SW 1271 (cell line): ENCODE measurements around the gene SLC22A15.

Experiments
- DNase-seq, 2 experiments: peaks; one replicate each; lab custom pipeline; 2025; lab: John Stamatoyannopoulos, UW

The SLC22A15 gene

GRCh38 chr1:116099919-116100318, 123.6 kb downstream of the SLC22A15 start:
- DNase-seq, result no peak

DNA sequence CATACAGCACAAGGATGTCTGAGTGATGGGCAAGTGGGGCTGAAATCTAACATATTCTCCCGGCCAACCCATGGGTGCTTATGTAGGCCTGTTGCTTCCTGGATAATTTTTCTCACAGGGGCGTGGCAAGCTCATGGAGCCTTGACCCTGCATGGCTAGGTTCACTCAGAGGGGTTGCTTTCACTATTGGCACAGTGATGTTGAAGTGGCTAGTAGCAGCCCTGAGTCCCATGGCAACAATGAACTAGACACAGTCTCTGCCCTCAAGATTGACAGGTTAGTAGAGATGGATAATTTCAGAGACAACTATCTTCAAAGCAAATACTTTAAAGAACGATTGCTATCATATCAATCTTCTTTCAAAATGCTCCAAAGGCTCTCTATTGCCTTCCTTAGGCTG, 128.4 kb downstream of the SLC22A15 start:
- no peak for DNase-seq

DNA sequence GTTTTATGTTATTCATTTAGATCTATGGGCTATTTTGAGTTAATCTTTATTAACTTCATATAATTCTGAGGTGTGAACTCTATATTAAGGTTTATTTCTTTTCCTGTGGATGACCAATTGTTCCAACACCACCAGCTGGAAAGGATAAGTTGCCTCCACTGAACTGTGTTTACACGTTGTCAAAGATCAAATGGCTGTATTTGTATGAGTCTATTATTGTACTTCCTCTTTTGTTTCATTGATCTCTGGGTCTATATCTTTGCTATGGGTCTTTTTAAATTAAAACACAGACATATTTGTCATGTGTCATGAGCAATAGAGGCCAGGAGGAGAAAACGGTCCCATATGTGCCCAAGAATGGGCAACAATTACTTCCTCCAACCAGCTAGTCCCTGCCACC, 129.7 kb downstream of the SLC22A15 start:
- DNase-seq, result no peak

DNA sequence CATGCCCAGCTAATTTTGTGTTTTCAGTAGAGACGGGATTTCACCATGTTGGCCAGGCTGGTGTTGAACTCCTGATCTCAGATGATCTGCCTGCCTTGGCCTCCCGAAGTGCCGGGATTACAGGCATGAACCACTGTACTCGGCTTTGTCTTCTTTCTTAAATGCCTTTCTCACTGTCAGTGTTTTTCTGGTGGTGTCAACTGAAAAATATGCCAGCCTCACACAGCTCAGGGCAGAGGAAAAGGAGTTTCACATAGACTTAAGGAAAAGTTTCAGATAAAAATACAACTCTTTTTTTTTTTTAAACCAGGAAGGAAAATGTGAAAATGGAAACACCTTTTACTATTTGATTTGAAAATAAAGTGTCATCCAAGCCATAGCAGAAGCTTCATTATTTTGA, 130.3 kb downstream of the SLC22A15 start:
- DNase-seq, result no peak

- DNase-seq, result no peak
Measured at GRCh38 chr1:116107371-116107770, 131.1 kb downstream of the SLC22A15 start.

DNA sequence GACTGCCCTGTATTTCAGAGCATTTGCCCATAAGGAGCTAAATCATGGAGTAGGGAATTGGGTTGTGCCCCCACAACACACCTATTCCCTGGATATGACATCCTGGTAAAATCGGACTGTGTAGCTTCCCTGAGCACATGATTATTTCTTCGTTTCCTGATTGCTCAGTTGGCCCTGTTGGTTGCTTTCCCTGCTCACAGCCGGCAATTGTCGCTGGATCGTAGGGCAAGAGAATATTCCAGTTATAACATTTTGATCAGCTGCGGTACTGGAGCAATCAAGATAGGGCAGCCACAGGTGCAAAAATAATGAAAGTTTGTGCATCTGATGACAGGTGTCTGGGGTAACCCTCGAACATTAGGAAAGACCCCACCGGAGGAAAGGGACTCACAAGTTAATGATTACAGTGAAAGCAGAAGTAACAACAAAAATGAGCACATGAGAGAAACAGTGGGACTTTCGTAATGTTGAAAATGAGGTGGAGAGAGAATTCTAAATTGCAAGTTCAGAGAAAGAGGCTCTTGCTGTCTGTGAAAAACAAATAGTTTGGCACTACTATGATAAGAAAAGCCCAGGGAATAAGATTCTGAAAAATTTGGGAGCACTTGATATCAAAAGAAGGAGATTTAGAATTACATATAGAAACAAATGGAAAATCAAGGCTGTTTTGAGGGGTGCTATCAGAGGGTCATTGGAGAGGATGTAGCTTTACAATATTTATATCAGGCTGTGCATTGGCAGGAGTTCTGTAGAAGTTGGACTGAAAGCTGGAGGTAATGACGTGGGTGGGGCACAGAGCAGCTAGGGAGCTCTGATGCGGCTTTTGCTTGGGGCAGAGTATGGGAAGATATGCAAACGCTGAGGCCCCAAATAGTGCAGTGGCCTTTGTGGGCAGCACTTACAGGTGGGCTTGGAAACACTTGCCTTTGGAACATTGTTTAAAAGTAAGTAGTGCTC, 134.5 kb downstream of the SLC22A15 start, which contains the start of gene MAB21L3:
Gene MAB21L3, plus strand, starts transcription at position 833 of the 957 bp plus-strand sequence. CDS start 1,217 bp downstream, outside the sequence.
- no peak for DNase-seq

DNA sequence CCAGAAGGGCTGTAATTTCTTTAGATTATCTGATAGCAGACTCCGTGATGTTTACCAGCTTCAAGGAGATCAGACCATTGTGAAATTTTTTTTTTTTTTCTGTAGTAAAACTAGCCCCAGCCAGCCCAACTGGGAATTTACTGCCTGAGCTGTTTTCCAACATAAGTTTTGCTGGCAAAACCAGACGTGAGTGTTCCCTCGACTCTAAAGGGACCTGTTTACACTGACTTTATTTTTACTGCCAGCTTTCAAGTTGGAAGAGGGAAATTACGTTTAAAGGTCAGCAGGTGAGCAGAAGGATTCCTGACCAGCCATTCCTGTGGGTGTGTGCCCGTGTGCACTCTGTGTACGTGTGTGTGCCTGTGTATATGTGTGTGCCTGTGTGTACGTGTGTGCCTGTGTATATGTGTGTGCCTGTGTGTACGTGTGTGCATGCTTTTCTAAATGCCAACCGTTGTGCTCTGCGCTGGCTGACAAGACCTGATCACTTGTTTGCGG, 135.3 kb downstream of the SLC22A15 start:
- DNase-seq, result no peak

GRCh38 chr1:116112388-116113140, 136.3 kb downstream of the SLC22A15 start:
- no peak for DNase-seq

GRCh38 chr1:116113615-116114014, 137.3 kb downstream of the SLC22A15 start:
- no peak for DNase-seq

DNA sequence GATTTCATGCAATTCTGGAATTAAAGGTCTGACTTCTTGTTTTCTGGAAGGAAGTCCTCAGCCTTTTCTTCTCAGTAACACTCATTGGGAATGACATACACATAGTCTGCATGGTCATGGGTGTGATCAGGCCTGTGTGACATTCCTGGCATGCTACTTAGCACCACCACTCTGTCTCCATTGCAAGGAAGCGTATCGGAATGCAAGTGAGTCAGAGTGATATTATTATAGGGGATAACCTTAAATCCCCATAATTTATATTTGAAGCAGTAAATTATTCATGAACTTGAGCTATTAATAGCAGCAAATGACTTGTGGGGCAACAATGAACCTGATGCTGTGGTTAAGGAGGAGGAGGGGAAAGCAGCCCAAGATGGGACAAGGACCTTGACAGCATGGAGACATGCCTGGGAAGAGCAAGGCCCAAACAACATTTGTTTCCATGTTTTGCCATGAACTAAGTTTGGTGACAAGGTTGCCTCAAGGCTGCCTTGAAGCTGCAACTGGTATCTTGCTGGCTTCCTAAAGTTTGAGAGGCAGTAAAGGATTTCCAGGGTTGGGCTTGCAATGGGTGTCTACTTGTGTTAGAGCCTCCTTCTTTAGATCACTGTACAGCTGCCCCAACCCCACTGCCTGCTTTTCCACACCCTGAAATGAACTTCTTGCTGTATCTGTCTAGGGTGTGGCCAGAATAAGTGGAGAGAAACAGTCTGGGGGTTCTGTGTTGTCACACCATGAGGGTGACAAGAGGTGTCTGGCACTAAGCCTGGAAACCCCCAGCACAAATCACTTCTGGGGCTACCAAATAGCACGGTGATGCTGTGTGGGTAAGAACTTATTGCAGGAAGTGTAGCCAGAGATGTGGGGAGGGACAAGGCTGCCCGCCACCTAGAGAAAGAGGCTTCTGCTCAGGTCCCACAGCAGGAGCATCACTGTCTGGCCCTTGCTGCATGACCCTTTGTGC, 139.4 kb downstream of the SLC22A15 start:
- DNase-seq, result no peak

DNA sequence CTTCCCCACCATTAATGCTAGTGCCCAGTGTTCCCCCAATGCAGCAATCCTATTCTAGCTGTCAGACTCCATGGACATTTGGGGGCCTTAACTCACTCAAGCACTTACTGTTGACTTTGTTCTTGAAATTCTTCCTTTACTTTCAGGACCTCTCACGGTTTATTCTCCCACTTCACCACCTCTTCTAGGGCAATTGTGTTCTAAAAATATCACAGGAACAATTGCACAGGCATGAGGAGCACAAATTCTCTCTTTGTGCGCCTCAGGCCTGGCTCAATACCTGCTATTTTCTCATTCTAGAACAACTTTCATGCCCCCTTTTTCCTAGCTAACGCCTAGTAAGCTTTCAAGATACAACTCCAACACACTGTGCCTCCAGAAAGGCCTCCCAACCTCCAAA, 142.2 kb downstream of the SLC22A15 start:
- no peak for DNase-seq
